ENCODE results near the gene TBC1D8.

TBC1D8 gene

GRCh38 chr2:100972452-100972851 lies 178.7 kb downstream of the TBC1D8 start:
- DNase-seq, result no peak

GRCh38 chr2:100971221-100971620 lies 180.0 kb downstream of the TBC1D8 start:
- DNase-seq, result no peak

- no peak for DNase-seq
Measured at GRCh38 chr2:100969998-100970397, 181.2 kb downstream of the TBC1D8 start.

GRCh38 chr2:100968146-100969145 lies 182.7 kb downstream of the TBC1D8 start:
- DNase-seq, result no peak

GRCh38 chr2:100967716-100968115 lies 183.5 kb downstream of the TBC1D8 start:
- DNase-seq, result no peak

- no peak for DNase-seq
Measured at GRCh38 chr2:100965596-100965995, 185.6 kb downstream of the TBC1D8 start.

- no peak for DNase-seq
Measured at GRCh38 chr2:100964681-100965169, 186.5 kb downstream of the TBC1D8 start.

- DNase-seq, result no peak
Measured at GRCh38 chr2:100964222-100964621, 187.0 kb downstream of the TBC1D8 start.

GRCh38 chr2:100963026-100963375 lies 188.2 kb downstream of the TBC1D8 start:
- no peak for DNase-seq

GRCh38 chr2:100962366-100963025 lies 188.7 kb downstream of the TBC1D8 start:
- no peak for DNase-seq

- no peak for DNase-seq
Measured at GRCh38 chr2:100960688-100961087, 190.5 kb downstream of the TBC1D8 start.

GRCh38 chr2:100959225-100959880 lies 191.8 kb downstream of the TBC1D8 start:
- DNase-seq, result no peak

- DNase-seq, result no peak
Measured at GRCh38 chr2:100957996-100958653, 193.1 kb downstream of the TBC1D8 start.
